Measurements from ENCODE around the gene TET2.

Gene TET2

DNA sequence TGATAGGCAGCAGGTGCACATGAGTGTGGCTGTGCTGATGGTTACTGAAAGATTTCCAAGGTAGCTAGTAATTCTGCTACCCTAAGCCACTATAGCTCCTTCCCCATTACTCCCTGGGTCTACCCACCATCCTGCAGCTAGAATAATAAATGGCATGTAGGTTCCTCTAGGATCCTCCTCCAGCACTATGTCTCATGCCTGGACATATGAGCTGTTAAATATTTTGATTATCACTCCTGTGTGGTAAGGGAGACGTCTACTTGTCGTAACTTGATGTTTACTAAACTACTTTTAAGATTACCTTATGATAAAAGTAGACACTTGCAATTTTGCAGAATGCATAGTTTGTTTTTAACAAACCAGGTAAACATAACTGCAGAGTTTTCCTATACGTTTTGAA lies 35.5 kb downstream of the TET2 start:
- Histone ChIP-seq H3K9me3 (ENCODE audit: control insufficient read depth in 2 of 2, low read length in 2 of 2) (no peaks in the 10 kb centered on the region), H3K27me3 (ENCODE audit: control insufficient read depth in 1 of 2, insufficient read depth in 2 of 2, low read length in 2 of 2) (no peaks in the 10 kb centered on the region), H3K36me3 (ENCODE audit: control insufficient read depth in 2 of 2, insufficient read depth in 2 of 2, low read length in 2 of 2) (no peaks in the 10 kb centered on the region), H3K27ac (ENCODE audit: low read length) (no peak overlapping the region), H3K4me1 (ENCODE audit: control insufficient read depth, insufficient read depth, low read length) (peaks cover 2% of the 10 kb centered on the region), H3K9ac (ENCODE audit: low read length in 2 of 2) (no peak overlapping the region), H3K4me3 (ENCODE audit: low read length in 2 of 2) (no peak overlapping the region)

DNA sequence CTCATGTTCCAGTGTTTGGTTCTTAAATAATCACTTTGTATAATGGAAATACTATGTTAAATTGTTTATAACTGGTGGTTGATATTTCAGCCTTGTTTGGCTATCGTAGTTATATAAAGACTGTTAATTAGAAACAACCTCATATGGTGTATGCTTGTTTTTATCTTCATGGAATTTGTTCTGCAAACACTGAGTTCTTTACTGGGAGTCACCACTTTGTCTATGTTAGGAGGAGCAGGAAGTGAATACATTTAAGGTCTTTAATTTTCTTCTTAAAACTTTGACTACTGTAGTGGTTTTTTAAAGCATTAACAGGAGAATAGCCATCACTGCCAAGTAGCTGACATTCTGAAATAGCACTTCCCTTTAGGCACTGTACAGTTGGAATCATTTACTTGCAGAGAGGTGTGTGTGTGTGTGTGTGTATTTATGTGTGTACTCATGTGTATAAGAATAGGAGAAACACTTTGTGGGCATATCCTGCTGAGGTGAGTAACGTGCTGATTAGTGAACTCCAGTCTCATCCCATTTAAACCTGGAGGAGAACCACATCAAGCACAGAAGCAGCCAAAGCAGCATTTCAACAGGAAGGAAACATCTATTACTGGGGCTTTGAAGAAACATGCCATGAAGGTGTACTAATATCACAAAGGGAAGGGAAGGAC lies 37.8 kb downstream of the TET2 start:
- no peak overlapping the region for H3K27ac ChIP-seq (ENCODE audit: low read length)
- no peaks in the 10 kb centered on the region for H3K27me3 ChIP-seq (ENCODE audit: control insufficient read depth in 1 of 2, insufficient read depth in 2 of 2, low read length in 2 of 2)
- no peaks in the 10 kb centered on the region for H3K36me3 ChIP-seq (ENCODE audit: control insufficient read depth in 2 of 2, insufficient read depth in 2 of 2, low read length in 2 of 2)
- no peak overlapping the region for H3K9ac ChIP-seq (ENCODE audit: low read length in 2 of 2)
- H3K4me1 ChIP-seq (ENCODE audit: control insufficient read depth, insufficient read depth, low read length), result peaks cover 2% of the 10 kb centered on the region
- H3K4me3 ChIP-seq (ENCODE audit: low read length in 2 of 2), result no peak overlapping the region
- no peaks in the 10 kb centered on the region for H3K9me3 ChIP-seq (ENCODE audit: control insufficient read depth in 2 of 2, low read length in 2 of 2)

- Histone ChIP-seq H3K9me3 (ENCODE audit: control insufficient read depth in 2 of 2, low read length in 2 of 2) (no peaks in the 10 kb centered on the region), H3K9ac (ENCODE audit: low read length in 2 of 2) (no peak overlapping the region), H3K27me3 (ENCODE audit: control insufficient read depth in 1 of 2, insufficient read depth in 2 of 2, low read length in 2 of 2) (no peaks in the 10 kb centered on the region), H3K4me3 (ENCODE audit: low read length in 2 of 2) (no peak overlapping the region), H3K27ac (ENCODE audit: low read length) (no peak overlapping the region), H3K36me3 (ENCODE audit: control insufficient read depth in 2 of 2, insufficient read depth in 2 of 2, low read length in 2 of 2) (no peaks in the 10 kb centered on the region), H3K4me1 (ENCODE audit: control insufficient read depth, insufficient read depth, low read length) (peaks cover 11% of the 10 kb centered on the region)
These were observed 40.1 kb downstream of the TET2 start for GRCh38 chr4:105186701-105187161.

- H3K27ac ChIP-seq (ENCODE audit: low read length), result no peak overlapping the region
- peaks cover 14% of the 10 kb centered on the region for H3K4me1 ChIP-seq (ENCODE audit: control insufficient read depth, insufficient read depth, low read length)
- H3K36me3 ChIP-seq (ENCODE audit: control insufficient read depth in 2 of 2, insufficient read depth in 2 of 2, low read length in 2 of 2), result no peaks in the 10 kb centered on the region
- H3K4me3 ChIP-seq (ENCODE audit: low read length in 2 of 2), result no peak overlapping the region
- H3K9ac ChIP-seq (ENCODE audit: low read length in 2 of 2), result no peak overlapping the region
- no peaks in the 10 kb centered on the region for H3K9me3 ChIP-seq (ENCODE audit: control insufficient read depth in 2 of 2, low read length in 2 of 2)
- H3K27me3 ChIP-seq (ENCODE audit: control insufficient read depth in 1 of 2, insufficient read depth in 2 of 2, low read length in 2 of 2), result no peaks in the 10 kb centered on the region
These were observed 43.4 kb downstream of the TET2 start for GRCh38 chr4:105189855-105190650.

- H3K9me3 ChIP-seq (ENCODE audit: control insufficient read depth in 2 of 2, low read length in 2 of 2), result no peaks in the 10 kb centered on the region
- peak overlapping the region in 1 of 2 donors; percentile 30 for H3K4me3 ChIP-seq (ENCODE audit: low read length in 2 of 2)
- H3K27me3 ChIP-seq (ENCODE audit: control insufficient read depth in 1 of 2, insufficient read depth in 2 of 2, low read length in 2 of 2), result no peaks in the 10 kb centered on the region
- H3K36me3 ChIP-seq (ENCODE audit: control insufficient read depth in 2 of 2, insufficient read depth in 2 of 2, low read length in 2 of 2), result no peaks in the 10 kb centered on the region
- H3K9ac ChIP-seq (ENCODE audit: low read length in 2 of 2), result no peak overlapping the region
- peak overlapping the region; percentile 53 for H3K27ac ChIP-seq (ENCODE audit: low read length)
- peaks cover 14% of the 10 kb centered on the region for H3K4me1 ChIP-seq (ENCODE audit: control insufficient read depth, insufficient read depth, low read length)
These were observed 45.0 kb downstream of the TET2 start for GRCh38 chr4:105191621-105192210.

DNA sequence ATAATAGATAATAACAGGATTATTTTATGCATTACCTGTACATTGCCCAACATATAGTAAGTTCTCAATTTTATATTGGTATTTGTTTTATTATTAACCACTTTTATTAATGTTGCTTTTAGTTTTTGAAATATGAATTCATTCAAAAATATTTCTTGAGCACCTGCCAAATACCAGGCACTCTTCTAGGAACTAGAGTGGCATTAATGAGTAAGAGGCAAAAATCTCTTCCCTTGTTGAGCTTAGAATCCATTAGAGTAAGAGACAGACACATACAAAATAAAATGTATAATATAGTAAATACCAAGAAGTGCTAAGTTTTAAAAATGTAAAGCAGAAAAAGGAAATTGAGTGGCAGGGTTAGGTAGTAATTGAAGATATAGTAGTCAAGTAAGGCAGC lies 45.8 kb downstream of the TET2 start:
- Histone ChIP-seq H3K27ac (ENCODE audit: low read length) (no peak overlapping the region), H3K9me3 (ENCODE audit: control insufficient read depth in 2 of 2, low read length in 2 of 2) (no peaks in the 10 kb centered on the region), H3K36me3 (ENCODE audit: control insufficient read depth in 2 of 2, insufficient read depth in 2 of 2, low read length in 2 of 2) (no peaks in the 10 kb centered on the region), H3K27me3 (ENCODE audit: control insufficient read depth in 1 of 2, insufficient read depth in 2 of 2, low read length in 2 of 2) (no peaks in the 10 kb centered on the region), H3K4me3 (ENCODE audit: low read length in 2 of 2) (no peak overlapping the region), H3K4me1 (ENCODE audit: control insufficient read depth, insufficient read depth, low read length) (peaks cover 14% of the 10 kb centered on the region), H3K9ac (ENCODE audit: low read length in 2 of 2) (no peak overlapping the region)

DNA sequence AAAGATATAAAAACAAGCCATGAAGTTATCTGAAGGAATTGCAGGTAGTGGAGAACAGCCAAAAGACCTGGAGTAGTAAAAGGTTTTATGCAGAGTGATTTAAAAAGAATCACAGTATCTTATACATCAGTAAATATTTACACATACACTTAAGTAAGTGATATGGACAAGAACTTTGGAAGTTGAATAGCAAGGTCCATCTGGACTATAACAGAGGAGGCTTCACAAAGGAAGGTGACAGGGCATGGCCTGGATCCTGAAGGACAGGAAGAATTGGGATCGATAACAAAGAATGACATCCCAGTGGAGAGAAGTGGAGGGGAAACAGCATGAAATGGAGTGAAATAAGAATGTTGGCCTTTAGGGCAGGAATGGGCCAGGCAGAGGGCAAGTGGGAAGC lies 46.2 kb downstream of the TET2 start:
- H3K9me3 ChIP-seq (ENCODE audit: control insufficient read depth in 2 of 2, low read length in 2 of 2), result no peaks in the 10 kb centered on the region
- H3K4me3 ChIP-seq (ENCODE audit: low read length in 2 of 2), result no peak overlapping the region
- H3K36me3 ChIP-seq (ENCODE audit: control insufficient read depth in 2 of 2, insufficient read depth in 2 of 2, low read length in 2 of 2), result no peaks in the 10 kb centered on the region
- no peak overlapping the region for H3K27ac ChIP-seq (ENCODE audit: low read length)
- no peak overlapping the region for H3K9ac ChIP-seq (ENCODE audit: low read length in 2 of 2)
- H3K4me1 ChIP-seq (ENCODE audit: control insufficient read depth, insufficient read depth, low read length), result peaks cover 14% of the 10 kb centered on the region
- H3K27me3 ChIP-seq (ENCODE audit: control insufficient read depth in 1 of 2, insufficient read depth in 2 of 2, low read length in 2 of 2), result no peaks in the 10 kb centered on the region

DNA sequence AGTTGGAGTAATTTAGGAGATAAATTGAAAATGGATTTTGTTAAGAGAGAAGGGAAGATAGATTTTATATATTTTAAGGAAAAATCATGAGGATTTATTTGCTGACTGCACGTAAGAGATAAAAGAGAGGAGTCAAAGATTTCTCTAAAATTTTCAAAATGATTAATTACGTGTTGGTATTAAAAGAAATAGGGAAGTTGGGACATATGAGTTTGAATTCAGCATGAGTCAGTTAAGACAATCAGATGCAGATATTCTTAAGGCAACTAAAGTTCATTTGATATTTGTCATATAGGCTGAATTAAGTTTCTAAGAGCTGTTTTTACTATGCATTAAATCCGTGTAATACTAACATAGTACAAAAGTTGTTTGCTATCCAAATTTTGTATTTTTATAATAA lies 46.9 kb downstream of the TET2 start:
- Histone ChIP-seq H3K4me1 (ENCODE audit: control insufficient read depth, insufficient read depth, low read length) (peaks cover 14% of the 10 kb centered on the region), H3K36me3 (ENCODE audit: control insufficient read depth in 2 of 2, insufficient read depth in 2 of 2, low read length in 2 of 2) (no peaks in the 10 kb centered on the region), H3K9ac (ENCODE audit: low read length in 2 of 2) (no peak overlapping the region), H3K9me3 (ENCODE audit: control insufficient read depth in 2 of 2, low read length in 2 of 2) (no peaks in the 10 kb centered on the region), H3K27ac (ENCODE audit: low read length) (no peak overlapping the region), H3K4me3 (ENCODE audit: low read length in 2 of 2) (no peak overlapping the region), H3K27me3 (ENCODE audit: control insufficient read depth in 1 of 2, insufficient read depth in 2 of 2, low read length in 2 of 2) (no peaks in the 10 kb centered on the region)

DNA sequence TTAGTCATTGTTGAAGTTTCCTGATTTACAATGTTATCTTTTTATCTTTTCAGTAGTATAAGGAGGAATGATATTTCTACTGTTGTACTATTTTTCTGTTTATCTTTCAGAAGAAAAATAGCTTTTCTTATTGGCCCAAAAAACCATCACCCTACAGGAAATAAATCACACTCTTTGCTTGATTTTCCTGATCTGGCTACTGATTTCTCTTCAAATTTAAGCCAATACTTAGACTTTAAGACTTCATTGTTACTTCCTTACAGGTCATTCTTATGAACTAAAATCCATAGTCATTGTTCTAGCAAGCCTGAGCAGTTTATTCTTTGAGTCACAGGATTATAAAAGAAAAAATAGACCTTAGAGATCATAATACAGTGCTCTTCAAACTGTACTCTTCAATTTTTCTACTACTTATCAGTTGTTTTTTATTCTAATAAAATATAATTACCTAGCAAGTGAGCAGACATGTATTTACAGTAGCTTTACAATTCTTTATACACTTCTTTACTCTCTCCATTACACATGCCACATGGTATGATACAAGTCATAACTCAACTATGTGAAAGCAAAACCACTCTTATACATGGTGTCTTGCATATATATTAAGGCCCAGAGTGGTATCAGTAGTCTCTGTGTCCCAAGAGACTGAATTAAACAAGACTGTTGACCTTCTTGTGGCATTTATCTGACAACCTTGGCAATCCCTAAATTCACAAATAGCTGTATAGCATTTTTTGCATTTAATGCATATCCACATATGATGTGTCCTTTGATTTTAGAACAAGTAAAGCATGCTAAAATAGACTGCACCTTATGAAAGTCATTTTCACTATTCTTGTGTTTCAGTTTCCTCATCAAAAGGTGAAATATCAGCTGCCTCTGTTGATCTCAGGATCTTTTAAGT lies 47.9 kb downstream of the TET2 start:
- Histone ChIP-seq H3K27ac (ENCODE audit: low read length) (no peak overlapping the region), H3K4me1 (ENCODE audit: control insufficient read depth, insufficient read depth, low read length) (peaks cover 14% of the 10 kb centered on the region), H3K27me3 (ENCODE audit: control insufficient read depth in 1 of 2, insufficient read depth in 2 of 2, low read length in 2 of 2) (no peaks in the 10 kb centered on the region)

DNA sequence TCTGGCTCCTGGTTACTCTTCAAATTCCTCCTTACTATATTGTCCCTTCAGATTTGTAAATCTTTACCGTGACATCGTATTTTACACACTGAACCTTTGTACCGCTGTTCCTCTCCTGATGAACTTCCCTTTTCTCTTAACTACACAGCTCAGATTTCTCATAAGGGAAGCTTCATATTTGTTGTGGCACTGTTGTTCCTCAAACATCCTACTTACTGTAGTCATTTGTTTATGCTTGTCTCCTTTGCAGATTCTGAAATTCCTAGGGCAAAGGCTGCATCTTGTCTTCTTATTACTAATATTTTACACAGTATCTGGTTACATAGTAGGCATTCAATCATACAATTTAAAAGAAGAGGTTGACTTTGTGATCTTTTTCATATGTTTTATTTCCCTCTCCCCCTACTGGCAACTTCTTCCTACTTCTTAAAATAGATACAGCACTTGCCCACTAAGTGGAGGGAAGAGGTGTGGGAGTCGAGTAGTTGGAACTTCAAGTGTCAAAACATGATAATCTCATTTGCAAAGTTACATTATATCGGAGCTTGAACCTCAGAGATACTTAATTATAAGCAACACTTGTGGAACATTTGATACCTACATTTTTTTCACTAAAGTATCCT lies 50.0 kb downstream of the TET2 start:
- peaks cover 6% of the 10 kb centered on the region for H3K4me1 ChIP-seq (ENCODE audit: control insufficient read depth, insufficient read depth, low read length)
- no peaks in the 10 kb centered on the region for H3K36me3 ChIP-seq (ENCODE audit: control insufficient read depth in 2 of 2, insufficient read depth in 2 of 2, low read length in 2 of 2)
- no peaks in the 10 kb centered on the region for H3K9me3 ChIP-seq (ENCODE audit: control insufficient read depth in 2 of 2, low read length in 2 of 2)
- no peaks in the 10 kb centered on the region for H3K27me3 ChIP-seq (ENCODE audit: control insufficient read depth in 1 of 2, insufficient read depth in 2 of 2, low read length in 2 of 2)
- no peak overlapping the region for H3K27ac ChIP-seq (ENCODE audit: low read length)
- H3K4me3 ChIP-seq (ENCODE audit: low read length in 2 of 2), result no peak overlapping the region
- H3K9ac ChIP-seq (ENCODE audit: low read length in 2 of 2), result no peak overlapping the region

More for the DNA sequence above, 47.9 kb downstream of the TET2 start:
- H3K9ac ChIP-seq (ENCODE audit: low read length in 2 of 2), result no peak overlapping the region
- H3K9me3 ChIP-seq (ENCODE audit: control insufficient read depth in 2 of 2, low read length in 2 of 2), result no peaks in the 10 kb centered on the region
- no peaks in the 10 kb centered on the region for H3K36me3 ChIP-seq (ENCODE audit: control insufficient read depth in 2 of 2, insufficient read depth in 2 of 2, low read length in 2 of 2)
- no peak overlapping the region for H3K4me3 ChIP-seq (ENCODE audit: low read length in 2 of 2)
